Measurements from ENCODE around the gene TMEM203.

TMEM203 gene

DNA sequence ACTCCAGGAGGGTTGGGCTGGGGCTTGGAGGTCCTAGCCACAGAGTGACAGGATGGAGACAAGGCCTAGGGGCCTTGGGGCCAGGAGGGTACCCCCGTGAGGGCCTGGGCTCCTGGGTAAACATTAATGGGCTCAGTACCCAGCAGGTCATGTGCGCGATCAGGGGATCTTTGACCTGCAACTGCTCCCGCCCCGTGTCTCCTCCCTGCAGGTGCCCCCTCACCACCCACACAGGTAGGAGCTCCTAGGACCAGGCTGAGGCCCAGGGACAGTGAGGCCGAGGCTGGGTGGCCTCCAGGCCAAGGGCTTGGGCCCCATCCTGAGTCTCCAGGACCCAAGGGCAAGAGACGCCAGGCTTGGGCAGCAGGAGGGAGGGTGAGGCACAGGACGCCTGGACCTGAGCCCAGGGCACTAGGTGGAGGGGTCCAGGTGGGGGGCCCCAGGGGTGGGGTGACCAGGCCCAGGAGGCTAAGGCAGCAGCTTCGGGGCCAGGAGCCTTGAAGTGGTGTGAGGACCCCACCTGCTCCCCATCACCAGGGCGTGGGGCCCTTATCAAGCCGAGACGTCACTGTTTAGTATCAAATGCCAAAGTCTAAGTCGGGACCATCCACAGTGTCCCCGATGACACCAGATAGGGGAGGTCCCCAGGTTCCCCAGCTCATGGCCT, 25.4 kb upstream of the TMEM203 start, which contains the start of gene SLC34A3:
TSS of gene SLC34A3 (plus strand) at position 197 of the 667 bp plus-strand sequence. CDS start 802 bp downstream, outside the sequence.
- DNase-seq (ENCODE audit: low read depth): no peak

DNA sequence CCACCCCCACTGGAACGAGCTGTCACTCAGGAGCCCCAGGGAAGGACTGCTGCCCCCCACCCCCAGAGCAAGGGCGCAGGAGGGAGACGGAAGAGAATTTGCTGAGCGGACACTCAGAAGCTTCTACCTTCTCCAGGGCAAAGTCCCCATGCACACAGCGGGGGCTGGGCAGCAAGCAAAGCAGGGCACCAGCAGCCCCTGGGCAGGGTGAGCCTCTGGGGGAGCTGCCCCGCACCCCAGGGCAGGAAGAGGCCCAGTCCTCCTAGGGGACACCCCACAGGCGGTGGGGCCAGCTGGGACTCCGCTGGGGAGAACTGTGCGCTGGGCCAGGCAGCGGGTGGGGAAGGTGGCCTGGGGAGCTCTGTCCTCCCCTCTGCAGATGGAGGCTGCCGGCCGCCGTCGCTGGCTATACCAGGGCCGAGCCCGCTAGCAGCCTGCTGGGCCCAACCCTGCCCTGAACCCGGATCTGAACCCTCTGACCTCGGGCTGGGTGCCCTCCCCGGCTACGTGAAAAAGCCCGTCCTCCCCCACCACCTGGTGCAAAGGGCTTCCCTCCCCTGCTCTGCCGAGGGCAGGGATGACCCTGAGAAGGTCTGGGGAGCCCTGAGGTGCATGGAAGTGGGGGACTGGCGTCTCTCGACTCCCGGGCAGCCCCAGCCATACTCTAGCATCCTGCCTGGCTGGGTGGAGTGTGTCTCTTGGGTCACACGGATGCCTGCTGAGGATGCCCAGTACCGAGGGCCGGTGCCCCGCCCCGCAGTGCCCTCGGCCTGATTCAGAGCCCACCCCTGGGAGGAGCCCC, 24.7 kb upstream of the TMEM203 start:
- DNase-seq (ENCODE audit: low read depth): no peak

DNA sequence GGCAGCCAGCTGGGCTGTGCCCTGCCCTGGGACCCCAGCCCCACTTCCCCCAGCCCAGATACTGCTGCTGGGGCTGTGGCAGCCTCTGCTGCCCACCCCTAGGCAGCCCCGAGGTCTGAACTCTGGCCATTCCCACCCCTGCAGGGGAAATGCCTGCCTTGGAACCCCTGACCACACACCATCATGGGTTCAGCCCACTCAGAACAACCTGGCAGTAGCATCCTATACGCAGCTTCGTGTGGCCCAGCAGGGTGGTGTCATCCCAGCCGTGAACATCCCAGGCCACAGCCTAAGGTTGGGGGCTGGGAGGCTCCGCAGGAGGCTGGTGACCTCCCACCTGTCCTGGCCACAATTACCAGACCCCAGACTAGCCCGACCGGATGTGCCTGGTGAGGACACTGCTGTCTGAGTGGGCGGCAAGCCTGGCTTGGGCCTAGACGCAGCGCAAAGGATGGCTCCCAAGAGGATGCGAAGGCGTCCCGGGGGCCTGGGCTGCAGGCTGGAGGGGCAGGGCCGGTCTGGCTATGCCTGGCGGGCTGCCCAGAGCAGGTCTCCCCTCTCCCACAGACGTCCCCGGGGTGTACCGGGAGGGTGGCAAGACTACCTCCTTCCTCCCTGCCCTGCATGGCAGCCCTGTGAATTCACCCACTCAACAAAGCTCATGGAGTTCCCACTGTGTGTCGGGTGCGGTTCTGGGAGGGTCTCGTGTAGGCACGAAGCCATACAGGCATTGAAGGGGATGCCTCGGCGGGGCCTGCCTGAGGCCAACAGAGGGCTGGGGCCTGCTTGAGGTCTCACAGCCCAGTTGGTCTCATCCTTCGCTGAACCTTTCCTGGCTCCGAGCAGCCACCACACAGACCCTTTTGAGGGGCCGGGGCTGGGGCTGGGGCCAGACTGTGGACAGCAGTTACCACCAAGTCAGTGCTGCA, 23.8 kb upstream of the TMEM203 start:
- DNase-seq (ENCODE audit: low read depth): no peak

DNA sequence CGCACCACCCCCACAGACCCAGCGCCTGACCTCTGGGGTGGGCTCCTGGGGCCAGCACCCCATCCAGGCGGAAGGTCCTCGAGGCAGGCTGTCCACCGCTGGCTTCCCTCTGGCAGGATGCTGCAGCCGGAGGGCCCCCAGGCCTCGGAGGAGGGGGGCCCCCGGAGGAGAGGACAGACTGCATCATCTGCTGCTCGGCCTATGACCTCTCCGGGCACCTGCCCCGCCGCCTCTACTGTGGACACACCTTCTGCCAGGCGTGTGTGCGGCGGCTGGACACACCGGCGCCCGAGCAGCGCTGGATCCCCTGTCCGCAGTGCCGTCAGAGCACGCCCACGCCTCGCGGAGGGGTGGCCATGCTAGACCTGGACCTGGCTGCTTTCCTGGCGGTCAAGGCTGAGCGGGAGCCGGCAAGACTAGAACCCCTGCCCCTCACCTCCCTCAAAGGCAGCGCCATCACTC, 23.1 kb upstream of the TMEM203 start:
- no peak for DNase-seq (ENCODE audit: low read depth)

DNA sequence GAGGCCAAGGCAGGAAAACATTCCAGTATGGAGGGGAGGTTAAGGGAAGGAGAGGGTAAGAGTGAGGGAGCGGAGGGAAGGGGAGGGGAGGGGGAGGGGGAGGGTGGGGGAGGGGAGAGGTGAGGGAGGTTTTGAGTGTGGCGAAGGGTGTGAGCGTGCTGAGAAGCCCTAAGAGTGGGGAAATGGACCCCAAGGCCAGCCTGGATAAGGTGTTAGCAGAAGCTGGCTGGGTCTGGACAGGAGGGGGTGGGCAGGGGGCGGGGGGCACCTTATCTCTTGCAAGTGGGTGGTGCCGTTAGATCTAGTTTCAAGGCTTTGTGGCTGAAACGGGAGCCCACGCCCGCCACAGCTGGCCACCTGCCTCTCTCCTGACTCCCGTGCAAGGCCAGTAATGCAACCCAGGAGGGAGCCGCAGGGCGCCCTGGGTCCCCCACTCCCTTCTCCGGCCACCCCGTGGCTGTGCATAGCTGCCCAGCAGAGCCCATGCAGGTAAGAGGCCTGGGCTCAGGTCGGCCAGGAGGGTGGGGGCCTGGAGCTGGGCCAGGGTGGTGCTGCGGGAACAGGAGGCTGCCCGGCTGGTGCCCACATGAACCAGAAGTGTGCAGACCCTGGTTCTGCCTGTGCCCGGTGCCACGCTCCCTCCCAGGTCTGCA, 22.5 kb upstream of the TMEM203 start:
- DNase-seq (ENCODE audit: low read depth): no peak

DNA sequence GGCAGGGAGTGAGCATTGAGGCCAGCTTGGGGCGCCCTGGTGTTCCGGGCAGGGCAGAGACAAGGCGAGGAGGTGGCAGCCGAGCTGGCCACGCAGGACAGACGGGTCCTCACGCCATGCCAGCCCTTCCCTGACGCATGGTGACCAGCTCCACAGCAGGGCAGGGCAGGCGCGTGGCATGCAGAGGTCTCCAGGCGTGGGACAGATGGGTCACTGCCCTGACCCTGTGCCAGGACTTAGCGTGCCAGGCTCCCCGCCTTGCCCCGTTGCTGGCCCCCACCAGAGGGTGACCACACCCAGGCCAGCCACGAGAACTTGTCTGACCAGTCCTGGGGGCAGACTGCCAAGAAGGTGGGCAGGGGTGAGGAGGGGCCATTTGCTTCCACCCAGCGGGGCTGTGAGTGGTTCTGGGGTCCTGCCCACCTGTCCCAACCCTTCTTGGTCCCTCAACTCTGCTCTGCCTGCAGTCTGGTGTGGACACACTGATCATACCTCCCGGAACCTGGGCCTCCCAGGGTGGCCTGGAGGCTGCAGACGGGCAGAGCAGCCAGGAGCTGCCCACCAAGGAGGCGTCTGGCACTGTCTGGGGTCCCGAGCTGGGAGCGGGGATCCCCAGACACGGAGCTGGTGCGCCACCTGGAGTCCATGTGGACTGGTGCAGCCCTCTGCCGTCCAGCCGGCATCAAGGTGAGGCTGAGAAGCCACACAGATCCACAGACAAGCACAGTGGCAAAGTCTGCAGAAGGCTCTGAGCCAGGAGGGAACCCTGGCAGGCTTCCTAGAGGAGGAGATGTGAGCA, 21.8 kb upstream of the TMEM203 start, which contains the start of gene RNF224:
TSS of gene RNF224 (plus strand) at position 449 of the 799 bp plus-strand sequence. CDS start 834 bp downstream, outside the sequence.
- peak; percentile 54 for DNase-seq (ENCODE audit: low read depth)

DNA sequence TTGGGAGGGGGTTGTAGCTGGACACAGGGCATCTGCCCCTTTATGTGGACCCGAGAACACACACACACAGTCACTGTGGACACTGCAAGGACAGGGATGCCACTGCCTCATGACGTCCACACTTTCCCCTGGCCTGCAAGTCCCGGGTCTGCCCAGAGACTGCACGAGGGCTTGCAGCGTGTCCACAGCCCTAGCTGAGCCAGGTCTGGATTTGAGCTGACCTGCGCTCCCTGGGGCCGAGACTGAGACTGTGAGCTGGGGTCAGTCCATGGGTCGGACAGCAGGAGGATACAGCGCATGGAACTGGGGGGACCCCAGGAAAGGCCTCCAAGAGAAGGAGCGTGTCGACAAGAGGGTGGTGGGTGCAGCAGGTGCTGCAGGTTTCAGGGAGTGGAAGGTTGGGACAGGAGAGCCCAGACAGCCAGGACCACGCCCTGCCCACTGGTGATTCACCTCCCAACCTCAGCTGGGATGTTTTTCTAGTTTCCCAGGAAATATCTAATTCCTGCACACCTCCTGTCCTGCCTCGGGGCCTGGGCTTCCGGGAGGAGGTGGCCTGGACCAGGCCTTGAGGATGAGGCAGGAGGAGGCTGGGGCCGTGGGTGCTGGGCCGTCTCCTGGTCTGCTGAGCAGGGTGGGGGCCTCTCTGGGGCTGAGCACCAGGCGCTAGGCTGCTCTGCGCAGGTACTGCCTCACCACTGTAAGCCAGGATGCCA, 21.0 kb upstream of the TMEM203 start:
- DNase-seq (ENCODE audit: low read depth): no peak

DNA sequence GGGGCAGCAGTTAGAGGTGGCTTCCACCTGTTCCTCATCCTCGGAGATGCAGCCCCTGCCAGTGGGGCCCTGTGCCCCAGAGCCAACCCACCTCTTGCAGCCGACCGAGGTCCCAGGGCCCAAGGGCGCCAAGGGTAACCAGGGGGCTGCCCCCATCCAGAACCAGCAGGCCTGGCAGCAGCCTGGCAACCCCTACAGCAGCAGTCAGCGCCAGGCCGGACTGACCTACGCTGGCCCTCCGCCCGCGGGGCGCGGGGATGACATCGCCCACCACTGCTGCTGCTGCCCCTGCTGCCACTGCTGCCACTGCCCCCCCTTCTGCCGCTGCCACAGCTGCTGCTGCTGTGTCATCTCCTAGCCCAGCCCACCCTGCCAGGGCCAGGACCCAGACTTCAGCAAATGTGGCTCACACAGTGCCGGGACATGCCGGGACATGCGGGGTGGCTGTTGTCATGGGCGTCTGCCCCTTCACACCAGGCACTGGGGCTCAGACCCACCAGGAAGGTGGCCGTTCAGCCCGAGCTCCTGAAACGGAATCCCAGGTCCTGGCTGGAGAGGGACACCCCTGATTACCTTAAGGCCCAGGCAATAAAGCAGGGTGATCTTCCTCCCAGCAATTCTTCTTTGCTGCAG, 20.4 kb upstream of the TMEM203 start:
- no peak for DNase-seq (ENCODE audit: low read depth)

DNA sequence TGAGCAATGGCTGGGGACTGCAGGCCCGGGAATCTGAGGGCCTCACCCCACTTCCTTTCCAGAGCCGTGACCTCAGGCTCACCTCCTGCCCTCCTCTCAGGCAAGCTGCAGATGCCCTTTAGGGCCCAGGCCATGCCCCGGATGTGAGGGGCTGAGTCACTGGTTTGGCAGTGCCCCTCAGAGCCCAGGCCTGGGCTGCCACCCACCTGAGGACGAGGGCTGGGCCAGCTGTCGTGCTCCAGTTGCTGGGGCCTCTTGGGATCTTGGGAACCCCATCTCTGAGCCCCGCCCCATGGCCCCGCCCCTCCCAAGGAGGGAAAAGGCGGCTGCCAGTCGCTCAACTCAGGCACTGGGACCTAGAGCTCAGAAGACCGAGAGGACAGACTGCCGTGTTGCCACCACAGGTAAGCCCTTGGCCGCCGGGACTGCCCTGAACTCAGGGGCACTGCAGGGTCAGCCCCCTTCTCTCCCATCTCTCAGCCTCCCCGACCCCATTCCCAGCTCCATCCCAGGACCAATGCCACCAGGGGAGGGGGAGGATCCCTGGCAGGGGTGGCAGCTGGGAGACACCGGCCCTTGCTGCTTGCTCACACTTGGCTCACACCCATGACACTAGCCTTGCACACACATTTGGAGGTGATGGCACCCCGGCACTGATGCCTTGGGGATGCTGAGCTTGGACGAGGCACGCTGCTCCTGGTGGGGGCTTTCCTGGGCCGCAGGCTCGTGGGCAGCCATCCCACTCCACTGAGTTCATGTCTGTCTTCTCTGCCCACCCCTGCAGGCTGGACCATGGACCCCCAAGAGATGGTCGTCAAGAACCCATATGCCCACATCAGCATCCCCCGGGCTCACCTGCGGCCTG, 19.6 kb upstream of the TMEM203 start, which contains the start of gene CYSRT1:
TSS of gene CYSRT1 (plus strand) at position 345 of the 865 bp plus-strand sequence. CDS start at position 793, 448 bp downstream.
- no peak for DNase-seq (ENCODE audit: low read depth)

DNA sequence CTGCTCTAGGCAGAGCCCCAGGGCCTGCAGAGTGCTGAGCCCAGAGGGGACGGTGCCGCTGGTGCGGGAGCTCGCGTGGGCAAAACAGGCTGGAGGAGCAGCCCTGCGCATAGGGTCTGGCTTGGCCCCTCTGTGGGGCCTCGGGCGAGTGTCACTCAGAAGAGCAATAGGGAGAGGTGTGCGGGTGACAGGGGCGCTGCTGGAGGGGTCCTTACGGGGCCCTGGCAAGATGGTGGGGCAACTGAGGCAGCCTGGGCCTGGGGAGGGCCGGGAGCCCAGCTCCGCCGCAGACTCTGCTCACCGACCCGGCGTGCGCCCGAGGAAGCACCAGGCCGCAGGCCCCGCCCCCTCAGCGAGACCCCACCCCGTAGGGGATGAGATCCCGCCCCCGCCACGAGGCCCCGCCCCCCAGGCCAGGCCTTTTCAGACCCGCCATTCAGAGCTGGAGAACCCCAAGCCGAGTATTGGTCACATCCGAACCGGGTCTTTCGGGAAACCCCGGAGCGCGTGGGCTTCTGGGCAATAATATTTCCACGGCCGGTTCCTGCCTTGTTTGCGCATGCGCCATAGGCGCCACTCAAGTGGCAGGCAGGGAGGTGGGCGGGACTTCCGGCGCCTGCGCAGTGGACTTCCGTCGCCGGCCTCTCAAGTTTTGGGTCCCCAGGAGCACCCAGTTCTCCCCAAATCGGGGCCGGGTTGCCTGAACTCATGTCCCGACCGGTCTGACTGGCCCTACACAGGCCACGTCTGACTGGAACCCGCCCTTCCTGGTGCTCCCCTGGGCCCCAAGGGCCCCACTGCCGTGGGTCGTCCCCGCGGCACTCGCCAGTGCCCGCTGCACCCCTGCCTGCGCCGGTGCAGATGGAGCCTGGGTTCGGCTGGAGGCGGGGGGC, 17.9 kb upstream of the TMEM203 start:
- peak; percentile 98 for DNase-seq (ENCODE audit: low read depth)

DNA sequence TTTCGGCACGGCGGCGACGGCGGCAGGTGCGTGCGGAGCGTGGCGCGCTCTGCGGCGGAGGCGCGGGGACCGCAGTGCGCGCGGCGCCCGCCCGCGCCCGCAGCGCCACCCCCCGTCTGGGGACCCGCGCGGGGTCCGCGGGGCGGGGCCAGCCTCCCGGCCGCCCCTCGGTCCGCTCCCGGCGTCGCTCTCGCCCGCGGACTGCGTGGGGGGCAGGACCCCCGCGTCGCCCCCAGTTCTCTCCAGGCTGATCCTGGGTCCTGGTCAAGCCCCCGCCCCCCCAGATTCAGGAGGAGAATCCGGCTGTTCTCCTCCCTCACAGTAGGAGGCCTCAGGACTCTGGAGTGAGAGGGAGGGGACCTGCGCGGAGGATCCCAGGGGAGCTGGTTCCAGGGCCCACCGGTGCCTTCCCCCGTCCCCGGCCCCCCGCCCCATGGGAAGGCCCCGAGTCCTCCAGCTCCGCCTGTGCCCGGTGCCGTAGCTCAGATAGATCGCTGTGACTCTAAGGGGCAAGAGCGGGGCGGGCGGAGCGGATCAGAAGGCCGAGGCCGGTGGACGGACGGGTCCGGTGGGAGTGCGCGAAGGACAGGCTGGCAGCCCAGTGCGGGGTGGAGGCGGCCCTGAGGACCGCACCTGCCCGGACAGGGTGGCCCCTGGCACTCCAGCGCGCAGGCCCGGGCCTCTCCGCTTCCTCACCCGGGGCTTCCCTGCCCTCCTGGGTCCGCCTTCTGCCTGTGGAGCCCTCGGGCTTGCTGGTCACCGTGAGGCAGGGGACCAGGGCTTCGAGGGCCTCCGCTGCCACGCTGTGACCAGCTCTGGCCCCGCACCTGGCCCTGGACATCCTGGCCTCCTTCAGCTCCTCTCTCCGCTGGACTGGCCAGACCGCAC, 17.0 kb upstream of the TMEM203 start, which contains the start of gene RNF208:
TSS of gene RNF208 (minus strand) at position 51 of the 888 bp plus-strand sequence. CDS start 1,028 bp downstream, outside the sequence.
- DNase-seq (ENCODE audit: low read depth): no peak

DNA sequence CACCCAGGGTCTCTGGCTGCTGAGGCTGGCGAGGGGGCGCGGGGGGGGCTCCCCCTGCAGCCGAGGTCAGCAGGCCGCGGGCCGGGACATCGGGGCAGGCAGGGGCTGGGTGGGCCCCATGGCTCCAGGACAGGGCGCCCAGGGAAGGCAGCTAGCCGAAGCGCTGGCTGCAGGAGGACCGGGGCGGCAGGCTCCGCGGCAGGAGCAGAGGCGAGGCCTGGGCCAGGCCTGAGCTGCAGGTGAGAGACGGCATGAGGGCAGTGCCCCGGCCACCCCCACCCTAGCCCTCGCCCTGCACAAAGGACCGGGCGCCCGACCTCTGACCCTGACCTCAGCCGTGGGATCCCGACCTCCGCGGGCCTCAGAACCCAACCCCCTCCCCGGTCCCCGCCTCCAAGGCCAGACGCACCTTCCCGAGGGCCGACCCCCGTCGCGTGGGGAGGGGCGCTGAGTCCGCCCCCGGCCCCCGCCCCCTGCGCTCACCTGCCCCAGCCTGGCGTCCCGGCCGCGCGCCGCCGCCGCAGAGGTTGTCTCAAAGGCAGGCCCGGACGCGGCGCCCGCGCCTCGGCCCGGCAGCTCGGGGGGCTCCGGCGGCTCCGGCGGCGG, 16.2 kb upstream of the TMEM203 start:
- DNase-seq (ENCODE audit: low read depth): no peak

DNA sequence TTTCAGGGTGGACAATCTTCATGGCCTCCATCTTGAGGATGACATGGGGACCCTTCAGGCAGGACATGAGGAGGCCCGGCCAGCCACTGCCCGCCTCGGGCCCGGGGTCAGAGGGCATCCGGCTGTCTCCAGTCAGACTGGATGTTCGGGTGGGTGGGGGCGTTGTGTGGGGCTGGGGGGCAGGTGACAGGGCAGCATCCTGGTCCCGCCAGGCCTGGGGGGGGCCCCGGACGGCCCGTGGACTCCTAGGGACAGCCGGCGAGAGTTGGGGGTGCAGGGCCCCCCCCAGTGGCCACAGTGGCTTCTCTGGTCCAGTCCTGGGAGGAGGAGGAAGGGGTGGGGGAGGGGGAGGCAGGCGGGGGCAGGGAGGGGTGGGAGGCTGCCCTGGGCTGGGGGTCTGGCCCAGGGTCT, 15.7 kb upstream of the TMEM203 start:
- no peak for DNase-seq (ENCODE audit: low read depth)

DNA sequence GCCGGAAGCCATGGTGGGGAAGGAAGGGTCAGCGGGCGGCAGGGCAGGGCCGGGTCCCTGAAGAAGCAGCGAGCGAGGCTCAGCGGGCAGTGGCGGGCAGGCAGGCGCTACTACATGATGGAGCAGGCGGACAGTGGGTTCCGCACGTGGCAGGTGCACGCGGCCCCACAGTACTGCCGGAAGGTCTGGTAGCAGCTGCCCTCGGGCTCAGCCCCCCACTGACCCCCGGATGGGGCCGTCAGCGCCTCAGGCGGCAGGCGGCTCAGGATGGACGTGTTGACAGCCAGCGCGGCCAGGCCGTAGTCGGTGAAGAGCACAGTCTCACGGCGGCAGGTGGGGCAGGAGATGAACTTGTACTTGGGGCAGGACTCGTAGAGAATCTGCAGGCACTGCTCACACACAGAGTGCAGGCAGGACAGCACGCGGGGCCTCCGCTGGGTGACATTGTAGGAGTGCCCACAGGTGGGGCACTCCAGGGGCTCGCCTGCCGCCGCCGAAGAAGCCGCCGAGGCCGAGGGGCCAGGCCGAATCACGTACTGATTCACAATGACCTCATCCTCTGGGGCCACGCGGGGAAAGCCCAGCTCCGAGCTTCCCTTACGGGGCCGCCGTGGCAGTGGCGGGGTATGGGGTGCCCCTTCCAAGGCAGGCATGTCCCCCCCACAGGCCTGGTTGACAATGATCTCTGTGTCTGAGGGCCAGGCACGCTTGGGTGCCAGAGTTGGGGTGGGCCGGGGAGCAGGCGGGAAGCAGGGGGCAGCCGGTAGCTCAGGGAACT, 15.1 kb upstream of the TMEM203 start:
- DNase-seq (ENCODE audit: low read depth): no peak

DNA sequence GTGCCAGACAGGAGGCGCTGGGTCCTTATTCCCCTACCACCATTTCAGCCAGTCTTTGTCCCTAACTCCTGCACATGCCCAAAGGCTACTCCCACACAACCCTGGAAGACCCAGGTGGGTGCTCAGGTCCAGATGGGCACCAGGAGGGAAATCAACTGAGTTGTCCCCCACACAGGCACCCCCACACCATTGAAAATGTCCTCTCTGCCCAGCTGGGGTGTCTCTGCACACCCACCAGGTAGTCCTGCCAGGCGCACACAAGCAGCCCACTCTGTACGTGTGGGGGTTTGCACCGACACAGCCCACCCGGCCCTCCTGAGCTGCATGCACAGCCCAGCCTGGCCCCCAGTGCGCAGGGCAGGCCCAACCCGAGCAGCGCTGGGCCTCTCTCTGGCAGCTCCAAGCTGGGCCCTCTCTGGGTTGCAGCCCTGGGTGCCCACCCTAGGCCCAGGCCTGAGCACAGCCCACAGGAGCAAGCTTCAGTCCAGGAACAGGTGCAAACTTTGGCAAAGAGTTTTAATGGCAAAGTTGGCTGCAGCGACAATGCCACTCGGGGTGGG, 14.4 kb upstream of the TMEM203 start:
- no peak for DNase-seq (ENCODE audit: low read depth)
